K562 (cell line): ENCODE measurements around the gene PLCB4. TPM values are rescaled to one million over a fixed set of nuclear protein-coding genes. Genes with fewer than 3 reads are reported as not detected.

Source experiments
- ATAC-seq: fragments of 200-7000 bp; cut with Tn5 transposase; 3 replicates; pipeline ENCODE4 v1.9.1; 2020; ENCODE audit warnings: moderate library complexity
- BruUV-seq: library from RNA; stranded (reverse); fragments of 400-500 nt; replicated peaks from 2 replicates; lab custom pipeline; 2021; lab: Mats Ljungman, UMichigan
- CTCF ChIA-PET: fragments of 300-600 bp; formaldehyde crosslinking; extraction: SDS; loops from one replicate; lab custom pipeline; 2021; ENCODE audit warnings: low intra/inter-chr PET ratio; lab: Yijun Ruan, JAX
- POLR2A ChIA-PET: fragments of 300-600, 350-650 bp; sonication (Branson Sonifier 250); formaldehyde crosslinking; extraction: SDS; loops from one replicate; lab custom pipeline; 2021; ENCODE audit warnings: antibody characterized with exemption, inconsistent platforms; lab: Yijun Ruan, JAX
- DNase-seq, 4 experiments: peaks; one replicate each; pipeline versions ENCODE4 v3.0.0 to v3.0.0-alpha.2; 2011 to 2018; ENCODE audit warnings: low spot score in 3 of 4, mixed read lengths in 3 of 4; ENCODE audit errors: extremely low read depth in 1 of 4
- FAIRE-seq: peaks from 2 replicates; lab custom pipeline; 2011; peaks lifted over from hg19 to GRCh38; lab: Jason Lieb, UNC
- H2AFZ ChIP-seq: 2 replicates; pipeline ENCODE4 v1.6.0; 2011; ENCODE audit warnings: low read depth, low read length, control low read depth, inconsistent platforms
- H3K27ac ChIP-seq: fragments of 200-600 bp; 3 replicates; pipeline ENCODE4 v1.8.0; 2011; ENCODE audit warnings: low read depth, mild to moderate bottlenecking, control low read depth, inconsistent platforms, low read length, moderate library complexity, mixed read lengths; ENCODE audit errors: extremely low read depth
- H3K27me3 ChIP-seq, 2 experiments: fragments of 300-600 bp in 1 of 2; 2 replicates in 1 of 2; 3 replicates in 1 of 2; pipeline versions ENCODE4 v1.6.0 to v1.8.0; 2011; ENCODE audit warnings: inconsistent platforms in 2 of 2, low read length in 2 of 2, mild to moderate bottlenecking in 1 of 2, mixed read lengths in 1 of 2, moderate library complexity in 1 of 2; ENCODE audit not compliant: control insufficient read depth in 2 of 2, insufficient read depth in 2 of 2
- H3K36me3 ChIP-seq: fragments of 300-600 bp; 3 replicates; pipeline ENCODE4 v1.8.0; 2011; ENCODE audit warnings: mild to moderate bottlenecking, low read length, inconsistent platforms; ENCODE audit not compliant: control insufficient read depth, insufficient read depth
- H3K4me1 ChIP-seq, 2 experiments: fragments of 200-600 bp in 1 of 2; replicated peaks in 1 of 2; 2 replicates in 1 of 2; 3 replicates in 1 of 2; pipeline versions ENCODE4 v1.5.1 to v1.8.0; 2011; ENCODE audit warnings: inconsistent platforms in 2 of 2, low read length in 2 of 2, mild to moderate bottlenecking in 1 of 2, mixed read lengths in 1 of 2, moderate library complexity in 1 of 2; ENCODE audit not compliant: control insufficient read depth in 2 of 2, insufficient read depth in 2 of 2
- H3K4me2 ChIP-seq: 2 replicates; pipeline ENCODE4 v1.6.1; 2011; ENCODE audit warnings: low read length, control low read depth, inconsistent platforms, mixed read lengths; ENCODE audit not compliant: insufficient read depth
- H3K4me3 ChIP-seq: fragments of 200-600 bp; sonication (generic), shearing (Covaris generic); 2 replicates; pipeline ENCODE4 v1.5.1; 2016; ENCODE audit warnings: control low read depth, inconsistent platforms
- H3K79me2 ChIP-seq: fragments of 200-600 bp; 3 replicates; pipeline ENCODE4 v1.8.0; 2011; ENCODE audit warnings: low read length, inconsistent platforms; ENCODE audit not compliant: control insufficient read depth, insufficient read depth
- H3K9ac ChIP-seq, 2 experiments: 2 replicates each; pipeline versions ENCODE4 v1.6.0 to v1.6.1; 2011; ENCODE audit warnings: low read depth in 2 of 2, low read length in 2 of 2, control low read depth in 1 of 2, inconsistent platforms in 1 of 2, mild to moderate bottlenecking in 1 of 2, mixed read lengths in 1 of 2; ENCODE audit not compliant: insufficient read depth in 1 of 2
- H3K9me1 ChIP-seq: one replicate; pipeline ENCODE4 v1.6.0; 2011; ENCODE audit warnings: inconsistent platforms, mild to moderate bottlenecking, low read length, moderate library complexity; ENCODE audit not compliant: control insufficient read depth, insufficient read depth
- H3K9me3 ChIP-seq: replicated peaks from 2 replicates; pipeline ENCODE4 v1.5.1; 2011; ENCODE audit warnings: low read depth, low read length, inconsistent platforms; ENCODE audit not compliant: control insufficient read depth, insufficient read depth
- H4K20me1 ChIP-seq: replicated peaks from 2 replicates; pipeline ENCODE4 v1.6.1; 2011; ENCODE audit warnings: low read length, inconsistent platforms, mixed read lengths; ENCODE audit not compliant: control insufficient read depth, insufficient read depth
- FOXJ2 ChIP-seq: fragments of 200-800 bp; sonication (Bioruptor generic); IDR thresholded peaks from 2 replicates; pipeline ENCODE4 v1.6.1; 2016; ENCODE audit warnings: missing genetic modification characterization, missing compliant biosample characterization
- HNRNPH1 ChIP-seq: fragments of 200-400 bp; formaldehyde crosslinking; optimal IDR thresholded peaks from 2 replicates; pipeline ENCODE3; 2017; ENCODE audit warnings: low read depth, mild to moderate bottlenecking, low read length, moderate library complexity
- HNRNPUL1 ChIP-seq: fragments of 200-400 bp; formaldehyde crosslinking; IDR thresholded peaks from 2 replicates; pipeline ENCODE4 v1.6.1; 2017; ENCODE audit warnings: low read length
- KDM2B ChIP-seq: fragments of 250-450 bp; sonication (Bioruptor Pico); IDR thresholded peaks from 2 replicates; pipeline ENCODE4 v1.8.0; 2021; ENCODE audit warnings: mild to moderate bottlenecking, moderate library complexity
- NFE2 ChIP-seq: IDR thresholded peaks from 2 replicates; pipeline ENCODE4 v1.6.1; 2014; ENCODE audit warnings: antibody characterized with exemption, low read depth
- NFE2L1 ChIP-seq: fragments of 450-650 bp; IDR thresholded peaks from 2 replicates; pipeline ENCODE4 v1.6.1; 2016; ENCODE audit warnings: missing genetic modification characterization, low read depth, mild to moderate bottlenecking, missing compliant biosample characterization, moderate library complexity, borderline replicate concordance
- RBM15 ChIP-seq: fragments of 200-400 bp; formaldehyde crosslinking; IDR thresholded peaks from 2 replicates; pipeline ENCODE4 v1.6.1; 2018; ENCODE audit warnings: mild to moderate bottlenecking, low read length, moderate library complexity; ENCODE audit not compliant: insufficient read depth
- ZBTB17 ChIP-seq: fragments of 450-650 bp; formaldehyde crosslinking; IDR thresholded peaks from 2 replicates; pipeline ENCODE4 v1.4.0; 2020; ENCODE audit warnings: mild to moderate bottlenecking
- ZNF175 ChIP-seq: fragments of 200-800 bp; sonication (Bioruptor generic); IDR thresholded peaks from 2 replicates; pipeline ENCODE4 v1.6.1; 2016; ENCODE audit warnings: low read depth, mild to moderate bottlenecking, missing genetic modification characterization, missing compliant biosample characterization
- ZNF830 ChIP-seq: fragments of 250-450 bp; sonication (Bioruptor Pico); IDR thresholded peaks from 2 replicates; pipeline ENCODE4 v1.5.0; 2021; ENCODE audit warnings: mild to moderate bottlenecking
- WGBS: fragments of 100-300 bp; shearing (Covaris generic); methylation state at CpG from one replicate; pipeline ENCODE4 v1.1.6; 2016; ENCODE audit warnings: low coverage, mixed read lengths; ENCODE audit not compliant: insufficient coverage; ENCODE audit errors: missing lambda C conversion rate; 5-methylcytosine and 5-hydroxymethylcytosine counted together
- in situ Hi-C: fragments of 300-500 bp; cut with MboI; formaldehyde crosslinking; loops from 4 replicates; pipeline ENCODE4 v1.15.0; 2018; ENCODE audit warnings: inconsistent platforms, mixed read lengths
- intact Hi-C: fragments of 100-400 bp; cut with micrococcal nuclease; formaldehyde crosslinking; loops from 2 replicates; pipeline ENCODE4 v1.14.2; 2022
- polyA plus RNA-seq, 8 experiments: library from polyadenylated mRNA; depleted of rRNA in 4 of 8; stranded (reverse) in 5 of 8; unstranded in 3 of 8; fragments of >200 nt; fragmentation: Nextera tagmentation in 2 of 8; fragmentation: Illumina TruSeq in 1 of 8; extraction: Ambion mirVana in 2 of 8; extraction: Trizol in 1 of 8; gene quantifications; 2 replicates each; pipeline versions ENCODE4 v1.2.1 to v1.2.3, GENCODE V29; 2011 to 2014; ENCODE audit warnings: inconsistent platforms in 1 of 8, missing spikeins in 1 of 8
- total RNA-seq, 7 experiments: library from RNA; depleted of rRNA in 6 of 7; stranded (reverse); fragments of >200 nt in 6 of 7; fragmentation: Illumina TruSeq in 2 of 7; extraction: Trizol in 2 of 7; gene quantifications; 2 replicates each; pipeline versions ENCODE4 v1.2.1 to v1.2.3, GENCODE V29; 2011 to 2021; ENCODE audit warnings: low replicate concordance in 1 of 7
- TF ChIP-seq, protein P1 (sequence below): fragments of 250-450 bp; sonication (Bioruptor Pico); IDR thresholded peaks from 2 replicates; pipeline ENCODE4 v1.8.0; 2022; ENCODE audit warnings: inconsistent platforms, mild to moderate bottlenecking, moderate library complexity, borderline replicate concordance
- TF ChIP-seq, protein P2 (sequence below): fragments of 250-450 bp; sonication (Bioruptor Pico); IDR thresholded peaks from 2 replicates; pipeline ENCODE4 v1.4.0; 2020
- TF ChIP-seq, protein P3 (sequence below): sonication (generic); formaldehyde crosslinking; IDR thresholded peaks from 2 replicates; pipeline ENCODE4 v1.8.0; 2022; ENCODE audit warnings: missing genetic modification reagents, mild to moderate bottlenecking, moderate library complexity, borderline replicate concordance

Gene PLCB4
- total and polyA plus RNA-seq, 9 of the 15 experiments (the other 6 are each of a cell fraction or from before 2014, with no cell fraction given) = 0.20 to 2.9 (median 0.52) TPM

DNA sequence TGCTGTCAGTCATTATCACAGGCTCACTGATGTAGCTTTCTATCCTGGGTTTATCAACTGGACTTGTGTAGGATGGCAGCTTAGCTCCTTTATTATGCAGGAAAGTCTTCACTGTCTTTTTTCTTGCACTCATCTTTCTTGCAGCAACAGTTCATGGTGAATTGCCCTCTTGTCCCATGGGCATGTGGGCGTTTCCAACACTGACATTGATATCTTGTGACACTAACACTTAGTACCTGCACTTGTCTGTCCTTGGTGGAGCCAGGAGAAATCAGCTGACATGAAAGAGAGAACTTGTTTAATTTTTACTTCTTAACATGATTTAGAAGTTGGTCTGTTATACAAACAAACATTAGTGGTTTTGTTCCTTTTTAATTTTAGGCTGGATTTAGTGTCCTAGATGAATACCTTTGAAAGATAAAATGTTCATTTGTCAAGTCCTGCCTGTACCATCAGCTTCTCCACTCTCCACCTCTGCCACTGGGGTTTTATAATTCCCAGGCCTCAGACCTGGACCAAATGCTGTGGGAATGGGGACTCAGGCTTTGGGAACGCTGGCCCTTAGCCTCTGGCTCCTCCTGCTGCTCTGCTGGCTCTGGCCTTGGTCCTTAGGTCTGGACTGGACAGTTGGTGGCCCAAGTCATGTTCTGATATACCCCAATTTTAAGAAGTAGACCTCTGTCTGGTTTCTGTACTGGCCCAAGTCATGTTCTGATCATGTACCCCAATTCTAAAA, 284.5 kb downstream of the PLCB4 start (continued):
- TF ChIP-seq, protein P1, sequence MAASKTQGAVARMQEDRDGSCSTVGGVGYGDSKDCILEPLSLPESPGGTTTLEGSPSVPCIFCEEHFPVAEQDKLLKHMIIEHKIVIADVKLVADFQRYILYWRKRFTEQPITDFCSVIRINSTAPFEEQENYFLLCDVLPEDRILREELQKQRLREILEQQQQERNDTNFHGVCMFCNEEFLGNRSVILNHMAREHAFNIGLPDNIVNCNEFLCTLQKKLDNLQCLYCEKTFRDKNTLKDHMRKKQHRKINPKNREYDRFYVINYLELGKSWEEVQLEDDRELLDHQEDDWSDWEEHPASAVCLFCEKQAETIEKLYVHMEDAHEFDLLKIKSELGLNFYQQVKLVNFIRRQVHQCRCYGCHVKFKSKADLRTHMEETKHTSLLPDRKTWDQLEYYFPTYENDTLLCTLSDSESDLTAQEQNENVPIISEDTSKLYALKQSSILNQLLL (CRISPR knock-in tag) = no peak
- TF ChIP-seq ZNF175 = no peak
- TF ChIP-seq, all 486 proteins: peak for 0

DNA sequence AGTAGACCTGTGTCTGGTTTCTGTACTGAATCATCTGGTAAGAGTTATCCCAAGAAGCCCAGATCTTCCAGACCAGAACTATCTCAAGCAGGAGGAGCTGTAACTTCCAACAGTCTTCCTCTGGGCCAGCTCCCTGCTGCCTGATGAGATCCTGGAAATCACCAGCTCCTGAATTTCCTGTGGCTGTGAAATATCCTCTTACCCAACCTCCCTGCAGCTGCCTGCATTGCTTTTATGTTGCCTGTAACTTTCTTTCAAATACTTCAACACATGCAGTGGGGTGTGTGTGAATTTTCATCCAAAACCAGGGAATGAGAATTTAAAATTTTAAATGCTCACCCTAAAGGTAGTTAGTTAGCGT, 285.0 kb downstream of the PLCB4 start:
- H3K79me2 ChIP-seq = no peaks in the 10 kb centered on the region
- H3K4me3 ChIP-seq = no peak overlapping the region
- no peak for ATAC-seq
- FAIRE-seq = no peak
- WGBS = 0% methylated on average over 1 of the region's 1 CpG
- no peaks in the 10 kb centered on the region for H3K4me1 ChIP-seq
- H3K27me3 ChIP-seq = no peaks in the 10 kb centered on the region
- BruUV-seq = no TSS peak
- H3K9me3 ChIP-seq = no peaks in the 10 kb centered on the region
- H3K9me1 ChIP-seq = no peaks in the 10 kb centered on the region
- no peak overlapping the region for H3K9ac ChIP-seq
- intact Hi-C loops (loop anchor here (10.0 kb wide), 1 partner anchor 599 kb away; no protein-coding TSS in a partner anchor), in situ Hi-C loops (no loop called here)
- POLR2A ChIA-PET = no interaction called here
- no peak for DNase-seq
- H4K20me1 ChIP-seq = no peaks in the 10 kb centered on the region
- no peak overlapping the region for H3K27ac ChIP-seq
- no peak for TF ChIP-seq HNRNPH1
- TF ChIP-seq NFE2L1 (tag) = no peak
- no peak for TF ChIP-seq HNRNPUL1
- TF ChIP-seq, protein P2, sequence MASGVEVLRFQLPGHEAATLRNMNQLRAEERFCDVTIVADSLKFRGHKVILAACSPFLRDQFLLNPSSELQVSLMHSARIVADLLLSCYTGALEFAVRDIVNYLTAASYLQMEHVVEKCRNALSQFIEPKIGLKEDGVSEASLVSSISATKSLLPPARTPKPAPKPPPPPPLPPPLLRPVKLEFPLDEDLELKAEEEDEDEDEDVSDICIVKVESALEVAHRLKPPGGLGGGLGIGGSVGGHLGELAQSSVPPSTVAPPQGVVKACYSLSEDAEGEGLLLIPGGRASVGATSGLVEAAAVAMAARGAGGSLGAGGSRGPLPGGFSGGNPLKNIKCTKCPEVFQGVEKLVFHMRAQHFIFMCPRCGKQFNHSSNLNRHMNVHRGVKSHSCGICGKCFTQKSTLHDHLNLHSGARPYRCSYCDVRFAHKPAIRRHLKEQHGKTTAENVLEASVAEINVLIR (CRISPR knock-in tag) = no peak
- no peak for TF ChIP-seq KDM2B (CRISPR knock-in tag)
- TF ChIP-seq ZBTB17 (CRISPR knock-in tag) = no peak
- TF ChIP-seq ZNF830 = no peak
- no peak for TF ChIP-seq RBM15
- TF ChIP-seq, protein P3, sequence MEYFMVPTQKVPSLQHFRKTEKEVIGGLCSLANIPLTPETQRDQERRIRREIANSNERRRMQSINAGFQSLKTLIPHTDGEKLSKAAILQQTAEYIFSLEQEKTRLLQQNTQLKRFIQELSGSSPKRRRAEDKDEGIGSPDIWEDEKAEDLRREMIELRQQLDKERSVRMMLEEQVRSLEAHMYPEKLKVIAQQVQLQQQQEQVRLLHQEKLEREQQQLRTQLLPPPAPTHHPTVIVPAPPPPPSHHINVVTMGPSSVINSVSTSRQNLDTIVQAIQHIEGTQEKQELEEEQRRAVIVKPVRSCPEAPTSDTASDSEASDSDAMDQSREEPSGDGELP = no peak
- no peak for TF ChIP-seq FOXJ2 (tag)
- TF ChIP-seq NFE2 = no peak
- no peaks in the 10 kb centered on the region for H3K36me3 ChIP-seq
- no peak overlapping the region for H2AFZ ChIP-seq
- CTCF ChIA-PET = no interaction called here
- no peak overlapping the region for H3K4me2 ChIP-seq
